ENCODE measurements around the gene OASL. TPM values are rescaled to one million over a fixed set of nuclear protein-coding genes. Genes with fewer than 3 reads are reported as not detected.
"Not testable (repeated sequence)": the region's sequence is repeated elsewhere in the genome, so short reads cannot be mapped to it uniquely, and the experiment has no call there.

The OASL gene, protein sequence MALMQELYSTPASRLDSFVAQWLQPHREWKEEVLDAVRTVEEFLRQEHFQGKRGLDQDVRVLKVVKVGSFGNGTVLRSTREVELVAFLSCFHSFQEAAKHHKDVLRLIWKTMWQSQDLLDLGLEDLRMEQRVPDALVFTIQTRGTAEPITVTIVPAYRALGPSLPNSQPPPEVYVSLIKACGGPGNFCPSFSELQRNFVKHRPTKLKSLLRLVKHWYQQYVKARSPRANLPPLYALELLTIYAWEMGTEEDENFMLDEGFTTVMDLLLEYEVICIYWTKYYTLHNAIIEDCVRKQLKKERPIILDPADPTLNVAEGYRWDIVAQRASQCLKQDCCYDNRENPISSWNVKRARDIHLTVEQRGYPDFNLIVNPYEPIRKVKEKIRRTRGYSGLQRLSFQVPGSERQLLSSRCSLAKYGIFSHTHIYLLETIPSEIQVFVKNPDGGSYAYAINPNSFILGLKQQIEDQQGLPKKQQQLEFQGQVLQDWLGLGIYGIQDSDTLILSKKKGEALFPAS
- total RNA-seq = 1.3 TPM

DNA sequence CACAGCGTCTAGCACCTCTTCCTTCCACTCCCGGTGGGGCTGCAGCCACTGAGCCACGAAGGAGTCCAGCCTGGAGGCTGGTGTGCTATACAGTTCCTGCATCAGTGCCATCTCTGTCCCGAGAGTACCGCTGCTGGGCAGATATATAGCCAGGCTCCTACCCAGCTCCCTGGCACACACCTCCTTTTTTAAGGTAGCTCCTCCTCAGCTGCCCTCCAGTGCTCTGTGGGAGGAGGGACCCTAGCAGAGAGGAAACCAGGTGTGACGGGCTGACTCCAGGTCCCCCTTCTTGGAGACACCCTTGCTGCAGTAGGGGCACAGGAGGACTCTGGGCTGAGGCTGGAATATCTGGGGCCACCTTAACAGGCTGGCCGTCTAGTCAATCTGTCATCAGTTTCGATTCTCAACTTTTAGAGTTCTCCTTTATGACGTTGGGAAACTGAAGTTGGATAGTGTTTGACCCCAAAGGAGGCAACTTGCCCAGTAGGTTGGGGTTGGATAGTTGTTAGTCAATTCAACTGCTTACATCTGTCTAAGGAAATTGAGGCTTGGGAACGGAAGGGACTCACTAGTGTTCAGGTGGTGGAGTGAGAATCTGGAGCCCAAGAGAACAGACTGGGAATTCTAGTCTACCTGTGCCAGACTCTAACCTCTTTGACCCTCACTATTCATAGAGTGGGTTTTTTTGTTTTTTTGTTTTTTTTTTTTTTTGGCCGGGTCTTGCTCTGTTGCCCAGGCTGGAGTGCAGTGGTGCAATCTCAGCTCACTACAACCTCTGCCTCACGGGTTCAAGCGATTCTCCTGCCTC, at the start of gene OASL:
Gene OASL (minus strand): TSS at position 386 of the 808 bp plus-strand sequence. CDS start 275 bp downstream, at position 111.
- DNase-seq (ENCODE audit: low spot score) (peak; percentile 59), ATAC-seq (peak; percentile 74)
- intact Hi-C loops (cut with DNase I) = no loop called here

DNA sequence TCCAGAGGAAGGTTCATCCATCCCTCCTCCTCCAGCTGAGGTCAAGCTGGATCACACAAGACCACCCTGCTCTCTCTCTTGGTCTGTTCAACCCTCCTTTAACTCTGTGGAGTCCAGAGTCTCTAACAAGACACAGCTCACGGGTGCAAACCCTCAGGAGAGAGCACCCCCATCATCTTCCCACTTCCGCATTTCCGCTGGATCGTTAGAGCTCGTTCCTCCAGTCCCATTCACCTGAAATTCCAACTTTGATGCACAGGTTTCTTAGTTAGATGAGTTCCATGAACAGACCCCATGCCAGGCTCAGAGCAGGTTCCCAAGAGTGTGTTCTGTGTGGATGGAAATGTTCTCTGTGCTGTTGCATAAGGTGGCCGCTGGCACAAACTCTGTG, 49.1 kb upstream of the OASL start:
- DNase-seq (ENCODE audit: low spot score) (no peak), ATAC-seq (no peak)
- intact Hi-C loops (cut with DNase I) = no loop called here

DNA sequence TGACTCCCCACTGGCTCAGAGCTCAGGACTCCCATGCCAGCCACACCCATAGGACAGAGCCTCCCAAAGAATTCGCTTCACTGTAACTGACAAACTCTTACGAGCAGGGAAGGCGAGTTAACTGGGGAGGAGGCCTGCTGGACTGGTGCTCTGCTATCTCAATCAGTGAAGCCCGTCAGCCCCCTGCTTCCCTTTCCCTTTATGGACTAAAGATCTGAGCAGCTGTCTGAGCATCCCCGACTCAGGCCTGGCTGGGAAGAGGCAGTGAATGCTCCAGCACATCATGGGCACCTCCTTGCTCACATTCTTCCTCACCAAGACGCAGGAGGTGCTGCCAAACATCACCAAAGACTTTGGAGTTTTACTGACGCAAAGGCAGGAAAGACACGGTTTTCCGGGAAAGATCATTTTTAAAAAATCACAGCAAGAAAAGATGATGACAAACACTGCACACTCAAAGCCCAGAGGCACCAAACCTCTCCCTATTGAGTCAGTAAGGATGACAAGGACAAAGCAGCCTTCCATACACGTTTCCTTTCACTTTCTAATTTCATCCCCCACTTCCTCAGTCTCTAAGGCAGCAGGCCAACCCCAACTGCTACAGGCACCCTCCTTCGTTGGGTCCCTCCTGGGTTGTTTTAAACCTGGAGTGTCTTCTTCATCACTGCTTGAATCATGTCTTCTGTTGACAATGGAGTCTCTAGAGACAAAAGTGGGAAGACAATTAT, 48.6 kb upstream of the OASL start:
- DNase-seq (ENCODE audit: low spot score) = no peak
- ATAC-seq = no peak
- intact Hi-C loops (cut with DNase I) = no loop called here

DNA sequence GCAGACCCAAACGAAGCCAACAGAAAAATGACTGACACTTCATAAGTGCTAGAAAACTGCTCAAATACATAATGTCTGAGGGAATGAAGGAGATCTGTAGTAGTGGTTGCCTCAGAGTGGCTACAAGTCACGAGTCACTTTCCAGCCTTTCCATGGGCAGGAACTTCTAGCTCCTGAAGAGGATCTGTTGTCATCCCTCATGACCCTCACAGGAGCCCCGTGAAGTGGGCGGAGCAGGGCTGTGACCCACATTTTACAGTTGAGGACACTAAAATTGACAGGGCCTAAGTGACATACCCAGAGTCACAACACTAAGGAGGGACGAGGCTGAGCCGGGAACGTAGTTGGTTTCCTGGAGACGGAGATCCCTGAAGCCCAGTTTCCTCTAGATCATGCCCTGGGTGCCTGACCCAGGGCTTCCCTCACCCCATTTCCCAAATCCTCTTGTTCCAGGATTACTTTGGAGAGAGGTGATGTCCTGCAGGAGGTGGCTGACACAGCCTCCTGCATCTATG, 47.8 kb upstream of the OASL start:
- ATAC-seq (no peak), DNase-seq (ENCODE audit: low spot score) (no peak)
- intact Hi-C loops (cut with DNase I) = no loop called here

DNA sequence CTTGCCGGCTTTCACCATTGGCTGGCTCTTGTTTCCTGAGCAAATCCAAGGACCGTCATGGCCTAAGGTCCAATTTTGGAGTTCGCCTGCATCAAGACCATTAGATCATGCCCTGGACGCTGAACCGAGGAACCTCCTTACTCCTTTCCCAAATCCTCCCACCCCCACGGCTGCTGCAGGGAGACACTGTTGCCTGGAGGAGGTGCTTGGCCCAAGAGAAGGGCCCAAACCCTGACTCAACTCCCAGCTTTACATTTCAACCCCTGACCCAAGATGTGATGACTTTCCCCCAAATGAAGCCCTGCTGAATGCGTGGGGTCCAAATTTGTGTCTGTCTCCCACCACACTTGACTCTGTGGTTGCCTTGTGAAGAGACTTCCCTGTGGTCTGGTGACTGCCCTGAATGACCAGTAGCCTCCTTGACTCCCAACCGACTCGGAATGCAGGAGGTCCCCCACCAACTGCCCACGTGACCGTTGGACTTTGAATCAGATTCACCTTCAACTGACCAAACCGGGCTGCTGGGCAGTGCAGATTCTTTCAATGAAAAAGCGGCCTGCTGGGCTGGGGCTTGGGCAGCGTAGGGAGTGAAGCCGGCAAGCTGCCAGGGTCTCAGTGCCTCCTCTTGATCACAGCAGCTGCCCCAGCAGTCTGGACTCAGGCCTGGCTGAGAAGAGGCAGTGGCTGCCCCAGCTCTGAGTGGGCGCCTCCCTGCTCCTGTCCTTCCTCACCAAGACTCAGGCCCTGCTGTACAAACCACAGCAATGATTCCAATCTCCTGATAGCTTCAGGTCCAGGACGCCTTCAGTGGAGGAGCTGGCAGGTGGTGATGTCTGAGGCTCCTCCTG, 46.7 kb upstream of the OASL start:
- no peak for DNase-seq (ENCODE audit: low spot score)
- intact Hi-C loops (cut with DNase I) = no loop called here
- ATAC-seq = no peak

DNA sequence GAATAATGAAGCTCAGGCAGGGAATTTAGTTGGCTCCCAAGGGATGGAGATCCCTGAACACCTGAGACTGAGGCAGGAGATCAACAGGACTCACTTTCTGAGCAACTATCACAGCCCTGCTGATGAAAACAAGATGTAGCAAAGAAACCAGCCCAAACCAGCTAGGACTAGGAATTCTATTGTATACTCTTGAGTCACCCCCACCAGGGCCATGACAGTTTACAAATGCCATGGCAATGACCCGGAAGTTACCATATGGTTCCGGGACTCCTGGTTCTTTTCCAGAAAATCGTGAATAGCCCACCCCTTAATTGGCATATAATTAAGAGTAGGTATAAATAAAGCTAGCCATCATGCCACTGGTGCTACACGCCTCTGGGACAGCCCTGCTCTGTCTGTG, 46.0 kb upstream of the OASL start:
- no peak for DNase-seq (ENCODE audit: low spot score)
- intact Hi-C loops (cut with DNase I) = no loop called here
- ATAC-seq = no peak

DNA sequence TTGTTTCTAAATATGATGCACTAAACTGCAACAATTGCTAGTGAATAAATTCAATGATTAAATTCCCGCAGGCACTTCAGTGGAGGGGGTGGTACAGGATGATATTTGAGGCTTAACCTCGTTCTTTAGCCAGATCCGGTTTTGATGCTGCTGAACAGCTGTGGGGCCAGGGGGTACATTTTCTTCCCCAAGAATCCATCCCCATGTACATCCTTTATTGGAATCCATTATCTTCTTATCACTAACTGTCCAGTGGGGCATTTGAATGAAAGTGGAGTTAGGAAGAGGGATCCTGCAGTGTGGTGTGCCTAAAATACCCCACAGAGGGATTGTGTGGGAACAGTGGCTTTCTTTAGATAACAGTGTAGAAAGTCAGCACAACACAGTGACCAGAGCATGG, 45.2 kb upstream of the OASL start:
- ATAC-seq = no peak
- no peak for DNase-seq (ENCODE audit: low spot score)

DNA sequence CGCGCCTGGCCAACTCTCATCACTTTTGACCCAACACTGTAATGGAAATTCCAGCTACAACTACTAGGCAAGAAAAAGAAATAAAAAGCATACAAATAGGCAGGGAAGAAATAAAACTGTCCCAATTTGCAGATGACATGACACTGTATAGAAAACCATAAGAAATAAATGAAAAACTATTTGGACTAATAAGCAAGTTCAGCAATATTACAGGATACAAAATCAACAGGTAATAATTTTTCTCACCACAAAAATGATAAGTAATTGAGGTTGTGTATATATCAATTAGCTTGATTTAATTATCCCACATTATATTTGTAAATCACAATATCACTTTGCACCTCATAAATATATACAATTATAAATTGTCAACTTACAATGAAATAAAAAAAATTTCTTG, 41.9 kb upstream of the OASL start:
- no peak for ATAC-seq
- intact Hi-C loops (cut with DNase I) = no loop called here
- no peak for DNase-seq (ENCODE audit: low spot score)

More for the DNA sequence above, 45.2 kb upstream of the OASL start:
- intact Hi-C loops (cut with DNase I) = no loop called here

DNA sequence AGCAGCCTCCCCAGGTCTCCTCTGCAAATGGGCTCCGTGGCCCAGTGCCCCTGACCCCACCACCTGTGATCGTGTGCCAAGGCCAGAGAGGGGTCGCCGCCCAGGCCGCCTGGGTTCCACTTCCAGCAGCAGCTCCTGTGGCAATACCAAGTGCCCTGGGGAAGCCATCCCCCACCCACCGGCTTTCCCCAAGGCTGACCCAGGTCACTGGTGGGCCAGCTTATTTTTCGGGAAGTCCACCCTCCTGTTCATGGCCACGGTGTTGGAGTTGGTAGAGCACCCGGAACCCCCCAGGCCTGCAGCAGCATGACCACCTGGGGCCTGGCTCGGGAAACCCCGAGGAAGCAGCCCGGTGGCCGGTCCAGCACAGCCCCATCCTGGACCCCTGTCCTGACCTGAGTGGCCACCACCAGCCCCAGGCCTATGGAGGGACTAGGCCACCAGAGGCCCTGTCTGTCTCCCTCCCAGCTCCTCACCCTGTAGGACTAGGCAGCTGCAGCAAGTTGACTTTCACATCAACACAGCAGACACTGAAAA, 40.8 kb upstream of the OASL start:
- intact Hi-C loops (cut with DNase I) = no loop called here
- no peak for DNase-seq (ENCODE audit: low spot score)
- no peak for ATAC-seq

DNA sequence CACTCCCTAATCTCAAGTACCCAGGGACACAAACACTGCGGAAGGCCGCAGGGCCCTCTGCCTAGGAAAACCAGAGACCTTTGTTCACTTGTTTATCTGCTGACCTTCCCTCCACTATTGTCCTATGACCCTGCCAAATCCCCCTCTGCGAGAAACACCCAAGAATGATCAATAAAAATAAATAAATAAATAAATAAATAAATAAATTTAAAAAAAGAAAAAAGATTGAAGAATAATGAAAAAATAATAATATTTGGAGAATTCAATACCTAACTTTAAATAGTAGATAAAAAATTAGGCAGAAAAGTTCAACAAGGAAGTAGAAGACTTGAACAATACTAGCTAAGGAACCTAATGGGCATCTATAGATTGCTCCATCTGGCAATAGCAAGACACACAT, 38.4 kb upstream of the OASL start:
- DNase-seq (ENCODE audit: low spot score); intact Hi-C loops (cut with DNase I); ATAC-seq: not testable (repeated sequence)

DNA sequence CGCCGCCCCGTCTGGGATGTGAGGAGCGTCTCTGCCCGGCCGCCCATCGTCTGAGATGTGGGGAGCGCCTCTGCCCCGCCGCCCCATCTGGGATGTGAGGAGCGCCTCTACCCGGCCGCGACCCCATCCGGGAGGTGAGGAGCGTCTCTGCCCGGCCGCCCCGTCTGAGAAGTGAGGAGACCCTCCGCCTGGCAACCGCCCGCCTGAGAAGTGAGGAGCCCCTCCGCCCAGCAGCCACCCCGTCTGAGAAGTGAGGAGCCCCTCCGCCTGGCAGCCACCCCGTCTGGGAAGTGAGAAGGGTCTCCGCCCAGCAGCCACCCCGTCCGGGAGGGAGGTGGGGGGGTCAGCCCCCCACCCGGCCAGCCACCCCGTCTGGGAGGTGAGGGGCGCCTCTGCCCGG, 36.9 kb upstream of the OASL start:
- DNase-seq (ENCODE audit: low spot score); intact Hi-C loops (cut with DNase I); ATAC-seq: not testable (repeated sequence)

DNA sequence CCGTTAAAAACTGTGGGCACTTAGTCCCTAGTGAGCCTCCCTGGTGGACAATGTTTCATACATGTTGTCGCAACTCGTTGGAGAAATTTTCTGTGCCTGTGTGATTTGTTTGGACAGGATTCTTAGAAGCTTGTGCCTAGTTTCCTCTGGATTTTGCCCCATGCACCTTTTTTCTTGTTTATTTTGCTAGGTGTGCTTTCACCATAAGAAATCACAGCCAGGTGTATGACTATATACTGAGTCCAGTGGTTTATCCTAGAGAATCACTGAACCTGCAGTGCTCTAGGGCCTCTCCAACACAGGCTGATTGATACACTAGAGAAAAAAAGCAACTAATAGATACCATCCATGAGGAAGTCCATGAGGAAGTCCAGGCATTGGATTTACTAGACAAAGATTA, 33.1 kb upstream of the OASL start:
- DNase-seq (ENCODE audit: low spot score) = no peak
- intact Hi-C loops (cut with DNase I) = no loop called here

DNA sequence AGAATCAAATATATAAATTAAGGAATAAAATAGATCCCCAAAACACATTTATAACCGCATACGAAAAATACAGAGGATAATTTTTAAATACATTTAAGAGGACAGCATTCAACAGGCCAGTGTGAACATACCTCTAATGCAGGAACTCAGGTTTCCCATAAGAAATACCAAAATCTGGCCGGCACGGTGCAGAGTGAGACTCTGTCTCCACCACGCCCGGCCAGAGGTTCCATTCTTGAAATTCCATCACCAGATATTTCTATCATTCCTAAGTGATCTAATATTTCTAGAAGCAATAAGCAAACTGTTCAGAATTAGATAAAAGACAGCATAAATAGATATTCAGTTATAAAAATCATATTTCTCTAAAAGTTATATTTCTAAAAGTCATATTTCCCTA, 30.2 kb upstream of the OASL start:
- no peak for DNase-seq (ENCODE audit: low spot score)
- ATAC-seq = no peak
- intact Hi-C loops (cut with DNase I) = no loop called here

More for the DNA sequence above, 33.1 kb upstream of the OASL start:
- ATAC-seq = no peak

DNA sequence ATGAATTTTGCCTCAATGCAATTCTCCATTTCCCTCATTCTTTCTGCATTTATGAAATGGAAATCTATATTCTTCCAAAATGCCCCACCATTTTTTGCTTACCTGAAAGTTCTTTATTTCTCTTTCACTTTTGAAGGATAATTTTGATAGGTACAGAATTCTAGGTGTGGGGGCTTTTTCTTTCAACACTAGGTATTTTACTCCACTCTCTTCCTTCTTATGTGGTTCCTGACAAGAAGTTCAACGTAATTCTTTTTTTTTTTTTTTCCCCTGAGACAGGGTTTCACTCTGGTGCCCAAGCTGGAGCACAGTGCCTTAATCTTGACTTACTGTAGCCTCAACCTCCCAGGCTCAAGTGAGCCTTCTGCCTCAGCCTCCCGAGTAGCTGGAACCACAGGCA, 26.3 kb upstream of the OASL start:
- intact Hi-C loops (cut with DNase I) = no loop called here
- DNase-seq (ENCODE audit: low spot score) = no peak
- no peak for ATAC-seq

DNA sequence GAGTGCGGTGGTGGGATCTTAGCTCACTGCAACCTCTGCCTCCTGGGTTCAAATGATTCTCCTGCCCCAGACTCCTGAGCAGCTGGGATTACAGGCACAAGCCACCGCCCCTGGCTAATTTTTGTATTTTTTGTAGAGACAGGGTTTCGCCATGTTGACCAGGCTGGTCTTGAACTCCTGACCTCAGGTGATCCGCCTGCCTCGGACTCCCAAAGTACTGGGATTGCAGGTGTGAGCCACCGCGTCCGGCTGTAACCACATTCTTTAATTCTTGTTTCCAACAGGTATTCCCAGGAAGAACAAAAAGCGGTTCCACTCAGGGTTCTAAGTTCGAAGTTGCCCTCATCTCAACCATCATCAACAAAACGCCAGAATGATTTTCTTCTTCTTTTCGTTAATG, 25.5 kb upstream of the OASL start:
- ATAC-seq; DNase-seq (ENCODE audit: low spot score); intact Hi-C loops (cut with DNase I): not testable (repeated sequence)

DNA sequence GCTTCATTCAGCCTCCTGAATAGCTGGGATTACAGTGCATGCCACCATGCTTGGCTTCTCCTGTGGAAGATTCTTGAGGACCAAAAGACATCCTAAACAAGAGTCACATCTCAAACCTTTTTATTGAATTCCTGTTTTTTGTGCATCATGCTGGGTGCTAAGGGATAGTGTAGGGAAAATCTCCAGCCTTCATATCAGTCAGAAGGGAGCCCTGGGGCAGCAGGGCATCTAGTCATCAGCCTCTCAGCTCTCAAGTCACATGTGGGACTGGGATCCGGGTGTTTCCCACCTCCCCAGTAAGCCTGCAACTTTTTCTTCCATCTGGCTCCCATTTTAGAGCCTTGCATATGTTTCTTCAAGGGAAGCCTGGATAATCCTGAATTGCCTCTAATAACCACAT, 25.1 kb upstream of the OASL start:
- DNase-seq (ENCODE audit: low spot score) = no peak
- ATAC-seq = no peak
- intact Hi-C loops (cut with DNase I) = no loop called here

DNA sequence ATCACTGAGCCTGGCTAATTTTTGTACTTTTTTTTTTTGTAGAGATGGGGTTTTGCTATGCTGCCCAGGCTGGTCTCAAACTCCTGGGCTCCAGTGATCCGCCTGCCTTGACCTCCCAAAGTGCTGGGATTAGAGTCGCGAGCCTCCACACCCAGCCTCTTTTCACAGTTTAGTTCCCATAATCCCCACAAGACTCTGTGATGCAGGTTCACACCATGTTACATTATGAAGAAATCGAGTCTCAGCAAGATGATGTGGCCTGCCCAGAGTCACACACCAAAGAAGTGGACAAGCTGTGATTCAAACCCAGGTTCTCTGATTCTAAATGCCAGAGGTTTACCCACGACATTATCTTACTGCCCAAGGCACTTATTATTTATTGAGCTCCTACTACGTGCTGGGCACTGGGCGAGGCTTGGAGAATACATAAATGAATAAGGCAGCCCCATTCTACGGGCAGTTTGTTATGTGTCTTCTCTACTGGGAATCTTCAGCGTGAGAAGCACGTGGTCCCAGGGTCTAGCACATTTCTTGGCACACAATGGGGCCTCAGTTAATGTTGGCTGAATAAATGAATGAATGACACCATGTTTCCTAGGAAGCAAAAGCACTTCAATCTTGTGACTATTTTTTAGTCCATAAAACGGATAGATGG, 23.5 kb upstream of the OASL start:
- ATAC-seq (no peak), DNase-seq (ENCODE audit: low spot score) (no peak)
- intact Hi-C loops (cut with DNase I) = no loop called here

DNA sequence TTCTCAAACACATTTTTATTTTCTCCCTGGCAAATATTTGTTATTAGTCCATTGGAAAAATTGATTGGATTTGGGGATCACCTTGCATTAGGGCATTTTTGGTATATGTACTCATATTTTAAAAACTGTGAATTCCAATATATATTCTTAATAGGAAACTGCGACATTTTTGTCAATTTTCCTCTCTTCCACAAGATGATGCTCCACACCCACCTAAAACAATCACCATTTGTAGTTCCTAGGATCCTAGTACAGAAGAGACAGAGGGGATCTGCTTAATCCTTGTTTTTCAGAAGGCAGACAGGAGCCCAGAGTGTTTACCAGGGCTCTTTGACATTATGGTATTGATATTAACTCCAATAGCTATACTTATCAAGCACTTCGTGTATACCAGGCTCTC, 22.8 kb upstream of the OASL start:
- peak; percentile 28 for ATAC-seq
- intact Hi-C loops (cut with DNase I) = no loop called here

More for the DNA sequence above, 22.8 kb upstream of the OASL start:
- no peak for DNase-seq (ENCODE audit: low spot score)

Data from sciatic nerve (tissue), 2 donors.